ENCODE measurements around the gene CTPS2.

CTPS2 gene

DNA sequence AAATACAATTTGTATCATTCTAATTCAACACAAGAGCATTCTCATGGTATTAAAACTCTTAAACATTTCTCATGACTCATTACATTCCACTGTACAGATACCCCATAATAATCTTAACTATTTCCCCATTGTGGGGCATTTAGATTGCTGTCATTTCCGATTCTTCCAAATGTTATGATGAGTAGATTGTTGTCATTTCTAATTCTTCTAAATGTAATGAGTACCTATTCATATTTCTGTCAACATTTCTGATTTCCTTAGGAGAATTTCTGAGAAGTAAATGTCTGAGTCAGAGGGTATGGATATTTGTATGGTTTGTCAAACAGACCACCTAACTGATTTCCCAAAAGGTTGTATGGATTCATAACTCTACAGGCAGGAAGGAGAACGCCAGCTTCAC is 54.2 kb downstream of the CTPS2 start:
- no peak overlapping the region for H3K4me3 ChIP-seq (ENCODE audit: extremely low read depth, insufficient read depth, low read length, poor library complexity, severe bottlenecking)
- H3K9me3 ChIP-seq (ENCODE audit: control insufficient read depth, low read length): no peaks in the 10 kb centered on the region
- peaks cover 9% of the 10 kb centered on the region for H3K36me3 ChIP-seq (ENCODE audit: control insufficient read depth, insufficient read depth, low read length)
- H3K27ac ChIP-seq (ENCODE audit: low read depth, low read length, severe bottlenecking): no peak overlapping the region
- WGBS, 2 experiments (ENCODE audit: insufficient coverage in 2 of 2): no CpG with 5 or more reads among the region's 2 CpGs
- peaks cover 4% of the 10 kb centered on the region for H3K4me1 ChIP-seq (ENCODE audit: control insufficient read depth, insufficient read depth, low read length, poor library complexity, severe bottlenecking)

DNA sequence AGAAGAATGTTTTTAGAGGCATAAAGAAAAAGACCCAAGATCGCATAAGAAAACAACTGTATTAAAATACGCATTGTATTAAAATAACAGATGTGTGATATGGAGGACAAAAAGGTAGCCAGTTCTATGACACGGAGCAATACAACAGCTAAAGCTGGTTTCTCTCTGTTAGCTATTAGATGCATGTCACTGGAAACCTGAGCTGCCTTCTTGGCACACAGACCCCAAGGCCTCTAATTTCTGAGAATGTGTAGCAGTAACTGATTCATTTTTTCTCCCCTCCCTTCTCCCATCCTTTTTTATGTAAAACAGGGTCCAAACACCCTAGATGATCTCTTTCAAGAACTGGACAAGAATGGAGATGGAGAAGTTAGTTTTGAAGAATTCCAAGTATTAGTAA is 58.4 kb downstream of the CTPS2 start:
- H3K27ac ChIP-seq (ENCODE audit: low read depth, low read length, severe bottlenecking): no peak overlapping the region
- H3K4me3 ChIP-seq (ENCODE audit: extremely low read depth, insufficient read depth, low read length, poor library complexity, severe bottlenecking): no peak overlapping the region
- peaks cover 3% of the 10 kb centered on the region for H3K36me3 ChIP-seq (ENCODE audit: control insufficient read depth, insufficient read depth, low read length)
- no peaks in the 10 kb centered on the region for H3K9me3 ChIP-seq (ENCODE audit: control insufficient read depth, low read length)
- 100% methylated on average over 1 of the region's 3 CpGs; no CpG with 5 or more reads in 1 of the 2 experiments for WGBS, 2 experiments (ENCODE audit: insufficient coverage in 2 of 2)
- H3K4me1 ChIP-seq (ENCODE audit: control insufficient read depth, insufficient read depth, low read length, poor library complexity, severe bottlenecking): no peaks in the 10 kb centered on the region

DNA sequence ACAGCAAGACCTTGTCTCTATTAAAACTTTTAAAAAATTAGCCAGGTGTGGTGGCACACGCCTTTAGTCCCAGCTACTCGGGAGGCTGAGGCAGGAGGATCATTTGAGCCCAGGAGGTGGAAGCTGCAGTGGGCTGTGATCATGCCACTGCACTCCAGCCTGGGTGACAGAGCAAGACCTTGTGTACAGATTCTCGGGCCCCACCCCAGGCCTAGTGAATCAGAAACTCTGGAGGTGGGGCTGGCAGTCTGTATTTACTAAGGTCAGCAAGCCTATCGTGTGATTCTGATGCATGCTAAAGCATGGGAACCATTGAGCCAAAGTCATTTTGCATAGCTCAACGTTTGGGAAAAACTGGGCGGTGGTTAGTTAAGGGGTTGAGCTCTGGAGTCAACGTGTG is 59.0 kb downstream of the CTPS2 start:
- no peak overlapping the region for H3K4me3 ChIP-seq (ENCODE audit: extremely low read depth, insufficient read depth, low read length, poor library complexity, severe bottlenecking)
- no peaks in the 10 kb centered on the region for H3K9me3 ChIP-seq (ENCODE audit: control insufficient read depth, low read length)
- no peak overlapping the region for H3K27ac ChIP-seq (ENCODE audit: low read depth, low read length, severe bottlenecking)
- H3K4me1 ChIP-seq (ENCODE audit: control insufficient read depth, insufficient read depth, low read length, poor library complexity, severe bottlenecking): no peaks in the 10 kb centered on the region
- peaks cover 3% of the 10 kb centered on the region for H3K36me3 ChIP-seq (ENCODE audit: control insufficient read depth, insufficient read depth, low read length)
- 87 to 100% methylated on average over 3 to 6 of the region's 7 CpGs for WGBS, 2 experiments (ENCODE audit: insufficient coverage in 2 of 2)

DNA sequence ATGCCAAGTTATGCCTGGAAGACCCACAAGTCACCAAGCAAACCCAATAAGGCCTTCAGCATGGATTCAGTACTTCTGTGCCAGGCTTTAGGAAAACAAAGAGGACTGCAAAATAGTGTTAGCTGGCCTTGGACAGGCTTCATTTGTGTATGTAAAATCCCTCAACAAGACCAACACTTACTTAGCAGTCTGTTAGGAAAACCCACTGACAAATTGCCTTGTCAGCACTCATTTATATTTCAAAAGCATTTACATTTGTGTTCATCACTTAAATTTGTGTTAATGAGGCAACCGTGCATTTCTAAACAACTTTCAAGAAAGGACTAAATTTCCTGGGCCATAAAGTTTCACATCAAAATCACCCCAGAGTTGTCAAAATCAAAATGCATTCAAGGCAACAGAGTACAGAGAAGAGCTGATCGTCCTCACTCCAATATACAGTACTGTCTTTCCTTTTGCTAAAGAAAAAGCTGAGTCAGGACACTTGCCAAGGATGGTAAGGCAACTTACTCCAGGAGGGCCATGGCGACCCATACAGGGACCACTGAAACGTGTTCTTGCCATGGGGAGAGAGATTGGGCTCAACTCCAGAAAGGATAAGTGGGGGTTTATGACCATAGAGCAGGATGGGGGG is 61.0 kb downstream of the CTPS2 start:
- Histone ChIP-seq H3K4me1 (ENCODE audit: control insufficient read depth, insufficient read depth, low read length, poor library complexity, severe bottlenecking) (no peaks in the 10 kb centered on the region), H3K9me3 (ENCODE audit: control insufficient read depth, low read length) (no peaks in the 10 kb centered on the region), H3K4me3 (ENCODE audit: extremely low read depth, insufficient read depth, low read length, poor library complexity, severe bottlenecking) (no peak overlapping the region), H3K27ac (ENCODE audit: low read depth, low read length, severe bottlenecking) (no peak overlapping the region), H3K36me3 (ENCODE audit: control insufficient read depth, insufficient read depth, low read length) (no peaks in the 10 kb centered on the region)
- WGBS, 2 experiments (ENCODE audit: insufficient coverage in 2 of 2): no CpG with 5 or more reads among the region's 4 CpGs

DNA sequence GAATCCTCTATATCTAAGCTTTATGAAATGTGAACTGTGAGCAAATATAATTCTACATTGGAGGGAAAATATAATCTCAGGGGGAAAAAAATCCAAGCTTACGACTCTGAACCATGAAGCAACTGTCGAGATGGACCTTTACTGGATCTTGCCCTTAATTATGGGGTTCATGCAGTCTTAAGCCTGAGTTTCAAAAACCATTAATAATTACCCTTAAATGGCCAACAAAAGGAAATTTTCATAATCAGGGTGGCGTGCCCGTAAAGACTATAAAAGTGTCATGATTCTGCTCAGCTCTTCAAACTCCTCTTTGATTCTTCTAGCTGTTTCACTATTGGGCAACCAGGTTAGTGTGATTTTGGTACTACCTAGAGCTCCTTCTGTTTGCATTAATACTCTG is 62.6 kb downstream of the CTPS2 start, which contains the start of gene S100G:
Gene S100G, plus strand, starts transcription at position 301 of the 400 bp plus-strand sequence. CDS start 849 bp downstream, outside the sequence.
- Histone ChIP-seq H3K27ac (ENCODE audit: low read depth, low read length, severe bottlenecking) (no peak within 1 kb of the TSS), H3K36me3 (ENCODE audit: control insufficient read depth, insufficient read depth, low read length) (peaks cover 3% of the 10 kb centered on the region), H3K4me1 (ENCODE audit: control insufficient read depth, insufficient read depth, low read length, poor library complexity, severe bottlenecking) (no peaks in the 10 kb centered on the region), H3K9me3 (ENCODE audit: control insufficient read depth, low read length) (no peaks in the 10 kb centered on the region), H3K4me3 (ENCODE audit: extremely low read depth, insufficient read depth, low read length, poor library complexity, severe bottlenecking) (no peak within 1 kb of the TSS)
- WGBS, 2 experiments (ENCODE audit: insufficient coverage in 2 of 2): 100% methylated on average over 1 of the region's 4 CpGs; no CpG with 5 or more reads in 1 of the 2 experiments

DNA sequence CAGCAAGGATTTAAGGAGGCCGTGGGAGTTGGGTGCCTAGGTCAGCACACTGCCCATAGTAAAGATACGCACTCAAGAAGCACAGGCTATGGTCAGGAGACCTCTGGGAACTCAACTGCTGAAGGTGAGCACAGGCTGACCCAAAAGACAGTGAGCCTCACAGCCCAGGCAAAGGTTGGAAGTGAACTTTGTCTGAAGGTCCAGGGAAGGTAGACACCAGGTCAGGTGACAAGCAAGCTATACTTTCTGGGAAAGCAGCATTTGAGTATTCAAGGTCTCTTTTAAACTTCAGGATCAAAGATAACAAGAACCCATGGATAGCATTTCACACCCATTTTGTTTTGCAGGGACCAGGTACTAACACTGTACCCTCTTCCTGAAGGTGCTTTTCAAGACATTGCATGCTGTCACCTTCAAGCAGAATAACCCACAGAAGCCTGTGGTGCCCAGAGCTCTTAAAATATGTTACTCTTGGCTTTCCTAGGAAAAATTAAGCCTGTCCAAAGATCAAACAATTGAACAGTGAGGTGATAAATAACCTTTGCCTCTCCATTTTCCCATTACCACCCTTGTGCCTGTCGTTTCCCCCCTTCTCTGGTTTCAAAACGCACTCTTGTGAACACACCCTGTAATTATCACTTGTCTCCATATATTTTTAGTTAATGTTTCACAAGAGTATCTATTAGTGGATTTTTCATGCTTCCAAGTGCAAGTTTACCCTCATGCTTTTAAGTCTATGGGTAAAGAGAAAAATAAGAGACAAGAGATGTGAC is 65.9 kb downstream of the CTPS2 start:
- Histone ChIP-seq H3K9me3 (ENCODE audit: control insufficient read depth, low read length) (no peaks in the 10 kb centered on the region), H3K4me3 (ENCODE audit: extremely low read depth, insufficient read depth, low read length, poor library complexity, severe bottlenecking) (no peak overlapping the region), H3K4me1 (ENCODE audit: control insufficient read depth, insufficient read depth, low read length, poor library complexity, severe bottlenecking) (no peaks in the 10 kb centered on the region), H3K27ac (ENCODE audit: low read depth, low read length, severe bottlenecking) (no peak overlapping the region), H3K36me3 (ENCODE audit: control insufficient read depth, insufficient read depth, low read length) (peaks cover 7% of the 10 kb centered on the region)
- WGBS, 2 experiments (ENCODE audit: insufficient coverage in 2 of 2): 88 to 100% methylated on average over 1 to 2 of the region's 4 CpGs

DNA sequence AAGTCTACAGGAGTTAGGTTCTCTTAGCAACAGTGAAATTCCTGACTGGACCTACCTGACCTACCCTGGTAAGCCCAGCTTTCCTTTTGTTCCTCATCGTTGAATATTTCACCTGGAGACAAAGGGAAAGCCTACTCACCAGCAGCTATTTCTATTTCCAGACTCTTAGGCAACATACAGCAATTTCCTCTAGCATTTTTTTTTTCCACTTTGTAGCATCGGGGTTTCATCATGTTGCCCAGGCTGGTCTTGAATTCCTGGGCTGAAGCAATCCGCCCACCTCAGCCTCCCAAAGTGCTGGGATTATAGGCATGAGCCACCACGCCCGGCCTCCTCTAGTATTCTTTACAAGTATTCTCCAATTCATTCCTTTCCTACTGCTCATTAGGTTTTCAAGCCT is 69.3 kb downstream of the CTPS2 start:
- 83 to 92% methylated on average over 3 of the region's 5 CpGs for WGBS, 2 experiments (ENCODE audit: insufficient coverage in 2 of 2)

DNA sequence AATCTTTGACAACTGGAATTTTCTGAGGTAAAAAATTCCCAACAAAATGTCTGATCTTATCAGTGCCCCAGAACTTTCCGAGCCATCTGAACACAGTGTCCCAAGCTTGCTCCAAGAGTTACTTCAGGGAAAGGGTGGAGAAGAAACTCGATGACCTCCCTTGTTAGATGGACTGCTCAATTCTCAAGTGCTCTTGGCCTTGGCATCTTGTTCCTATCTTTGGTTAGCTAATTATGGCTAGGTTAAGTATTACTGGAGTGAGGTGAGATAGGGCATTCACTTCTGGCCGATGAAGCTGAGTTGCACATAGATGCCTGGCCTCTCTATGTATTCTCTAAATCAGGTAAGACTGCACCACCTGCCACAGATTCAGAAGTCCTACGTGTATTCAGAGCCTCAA is 71.6 kb downstream of the CTPS2 start:
- Histone ChIP-seq H3K4me3 (ENCODE audit: extremely low read depth, insufficient read depth, low read length, poor library complexity, severe bottlenecking) (no peak overlapping the region), H3K27ac (ENCODE audit: low read depth, low read length, severe bottlenecking) (no peak overlapping the region), H3K36me3 (ENCODE audit: control insufficient read depth, insufficient read depth, low read length) (peaks cover 15% of the 10 kb centered on the region), H3K4me1 (ENCODE audit: control insufficient read depth, insufficient read depth, low read length, poor library complexity, severe bottlenecking) (no peaks in the 10 kb centered on the region), H3K9me3 (ENCODE audit: control insufficient read depth, low read length) (no peaks in the 10 kb centered on the region)
- WGBS, 2 experiments (ENCODE audit: insufficient coverage in 2 of 2): 83% methylated on average over 1 of the region's 4 CpGs; no CpG with 5 or more reads in 1 of the 2 experiments

More for the DNA sequence above, 69.3 kb downstream of the CTPS2 start:
- no peaks in the 10 kb centered on the region for H3K4me1 ChIP-seq (ENCODE audit: control insufficient read depth, insufficient read depth, low read length, poor library complexity, severe bottlenecking)
- H3K36me3 ChIP-seq (ENCODE audit: control insufficient read depth, insufficient read depth, low read length): peaks cover 18% of the 10 kb centered on the region
- no peak overlapping the region for H3K27ac ChIP-seq (ENCODE audit: low read depth, low read length, severe bottlenecking)
- H3K9me3 ChIP-seq (ENCODE audit: control insufficient read depth, low read length): no peaks in the 10 kb centered on the region
- no peak overlapping the region for H3K4me3 ChIP-seq (ENCODE audit: extremely low read depth, insufficient read depth, low read length, poor library complexity, severe bottlenecking)

DNA sequence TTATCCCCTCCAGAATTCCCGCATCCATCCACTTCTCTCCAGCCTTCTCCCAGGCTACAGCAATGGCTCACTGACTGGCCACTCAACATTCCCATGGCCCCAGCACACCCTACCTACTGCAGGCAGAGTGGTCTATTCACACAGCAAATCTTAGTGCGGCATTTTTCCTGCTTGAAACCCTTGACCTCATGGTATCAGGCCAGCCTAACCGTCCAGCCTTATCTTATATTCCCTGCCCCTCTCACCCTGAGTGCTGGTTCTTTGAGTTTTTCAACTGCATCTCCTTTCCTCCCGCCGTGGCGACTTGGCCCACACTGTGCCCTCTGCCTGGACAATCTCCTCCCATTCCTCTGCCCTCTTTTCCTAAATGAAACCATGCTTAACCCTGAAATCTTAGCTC is 72.5 kb downstream of the CTPS2 start:
- 98 to 100% methylated on average over 5 of the region's 6 CpGs for WGBS, 2 experiments (ENCODE audit: insufficient coverage in 2 of 2)
- H3K36me3 ChIP-seq (ENCODE audit: control insufficient read depth, insufficient read depth, low read length): peaks cover 15% of the 10 kb centered on the region
- no peaks in the 10 kb centered on the region for H3K9me3 ChIP-seq (ENCODE audit: control insufficient read depth, low read length)
- H3K4me1 ChIP-seq (ENCODE audit: control insufficient read depth, insufficient read depth, low read length, poor library complexity, severe bottlenecking): no peaks in the 10 kb centered on the region
- no peak overlapping the region for H3K4me3 ChIP-seq (ENCODE audit: extremely low read depth, insufficient read depth, low read length, poor library complexity, severe bottlenecking)
- no peak overlapping the region for H3K27ac ChIP-seq (ENCODE audit: low read depth, low read length, severe bottlenecking)

DNA sequence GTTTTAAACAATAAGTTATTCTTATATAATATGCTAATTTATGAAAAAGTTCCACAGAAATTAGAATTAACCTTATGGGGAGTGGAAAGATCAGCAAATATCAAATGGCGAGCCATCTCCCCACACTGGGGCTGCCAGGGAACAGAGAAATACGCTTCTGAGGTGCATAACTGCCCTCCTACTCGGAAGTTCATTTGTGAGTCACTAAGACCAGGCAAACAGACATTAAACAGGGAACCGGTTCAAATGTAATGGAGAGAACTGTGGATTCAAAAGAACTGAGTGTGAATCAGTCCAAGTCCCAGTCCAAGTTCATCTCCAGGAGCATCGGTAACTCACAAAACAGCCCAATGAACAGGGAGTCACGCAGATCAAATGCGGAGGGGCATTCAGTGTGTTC is 73.9 kb downstream of the CTPS2 start:
- Histone ChIP-seq H3K36me3 (ENCODE audit: control insufficient read depth, insufficient read depth, low read length) (peaks cover 15% of the 10 kb centered on the region), H3K9me3 (ENCODE audit: control insufficient read depth, low read length) (no peaks in the 10 kb centered on the region), H3K27ac (ENCODE audit: low read depth, low read length, severe bottlenecking) (no peak overlapping the region), H3K4me3 (ENCODE audit: extremely low read depth, insufficient read depth, low read length, poor library complexity, severe bottlenecking) (no peak overlapping the region), H3K4me1 (ENCODE audit: control insufficient read depth, insufficient read depth, low read length, poor library complexity, severe bottlenecking) (no peaks in the 10 kb centered on the region)
- WGBS, 2 experiments (ENCODE audit: insufficient coverage in 2 of 2): 89 to 100% methylated on average over 1 to 5 of the region's 7 CpGs

DNA sequence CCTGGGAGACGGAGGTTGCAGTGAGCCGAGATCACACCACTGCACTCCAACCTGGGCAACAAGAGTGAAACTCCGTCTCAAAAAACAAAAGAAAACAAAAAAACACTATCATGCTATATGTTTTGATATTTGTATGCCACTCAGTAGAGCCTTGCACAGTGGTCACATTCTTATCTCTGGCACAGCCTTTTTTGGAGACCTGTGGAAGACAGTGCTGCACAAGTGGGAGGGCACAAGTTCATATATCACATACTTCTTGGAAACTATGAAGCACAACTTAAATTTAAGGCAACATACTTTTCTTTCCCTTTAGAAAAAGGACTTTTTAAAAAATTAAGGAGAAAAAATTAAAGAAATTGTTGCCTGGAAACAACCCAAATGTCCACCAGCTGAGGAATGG is 76.9 kb downstream of the CTPS2 start:
- Histone ChIP-seq H3K4me3 (ENCODE audit: extremely low read depth, insufficient read depth, low read length, poor library complexity, severe bottlenecking) (no peak overlapping the region), H3K36me3 (ENCODE audit: control insufficient read depth, insufficient read depth, low read length) (peaks cover 12% of the 10 kb centered on the region), H3K4me1 (ENCODE audit: control insufficient read depth, insufficient read depth, low read length, poor library complexity, severe bottlenecking) (peaks cover under 1% of the 10 kb centered on the region), H3K9me3 (ENCODE audit: control insufficient read depth, low read length) (no peaks in the 10 kb centered on the region), H3K27ac (ENCODE audit: low read depth, low read length, severe bottlenecking) (no peak overlapping the region)
- WGBS, 2 experiments (ENCODE audit: insufficient coverage in 2 of 2): no CpG with 5 or more reads among the region's 3 CpGs

All from mesodermal cell (in vitro differentiated cells).